GM12875 (cell line): ENCODE results near the gene TBPL2.
"Not testable (repeated sequence)": the region's sequence is repeated elsewhere in the genome, so short reads cannot be mapped to it uniquely, and the experiment has no call there.

Experiments used
- H3K4me3 ChIP-seq: one replicate; pipeline ENCODE4 v1.5.1; 2011; ENCODE audit warnings: low read depth, low read length, control low read depth
- CTCF ChIP-seq: IDR thresholded peaks from 2 replicates; pipeline ENCODE4 v1.5.1; 2011; ENCODE audit warnings: low read depth, mild to moderate bottlenecking, control low read depth, inconsistent platforms, low read length, moderate library complexity, borderline replicate concordance; ENCODE audit not compliant: insufficient read depth

TBPL2 gene

GRCh38 chr14:55440385-55440784 lies at the start of gene TBPL2:
Gene TBPL2 (minus strand): TSS chr14:55440616. CDS start chr14:55440449, 167 bp downstream.
- H3K4me3 ChIP-seq: no peak within 1 kb of the TSS
- no peak for TF ChIP-seq CTCF

- TF ChIP-seq CTCF: no peak
- no peak overlapping the region for H3K4me3 ChIP-seq
Measured at GRCh38 chr14:55488204-55488603, 47.8 kb upstream of the TBPL2 start.

DNA sequence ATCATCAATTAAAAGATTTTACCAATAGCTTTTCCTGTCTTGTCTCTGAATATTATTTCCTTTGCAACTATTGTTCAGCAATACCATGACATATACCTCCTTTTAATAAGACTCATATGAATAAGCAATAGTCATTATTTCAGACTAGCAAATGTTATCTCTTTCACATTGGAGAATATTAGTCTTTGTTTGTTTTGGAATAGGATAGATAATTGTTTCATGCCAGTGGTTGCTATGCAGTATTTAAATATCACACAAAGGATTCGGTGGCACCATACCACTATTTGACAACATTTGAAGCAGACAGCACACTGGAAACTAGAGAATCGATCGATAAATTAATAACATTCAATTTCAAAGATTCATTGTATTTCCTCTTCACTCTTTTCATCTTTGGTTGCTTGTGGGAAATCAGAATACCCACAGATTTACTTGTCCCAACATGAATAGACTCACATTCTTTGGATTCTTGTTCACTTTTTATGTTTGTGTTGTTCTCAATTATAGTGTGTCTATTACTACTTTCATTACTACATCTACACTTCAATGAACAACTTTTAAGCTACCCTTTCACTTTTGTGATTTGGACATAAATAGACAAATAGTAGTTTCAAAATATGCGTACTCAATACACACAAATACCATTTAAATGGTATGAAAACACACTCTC lies 42.7 kb upstream of the TBPL2 start:
- no peak for TF ChIP-seq CTCF
- H3K4me3 ChIP-seq: no peak overlapping the region

DNA sequence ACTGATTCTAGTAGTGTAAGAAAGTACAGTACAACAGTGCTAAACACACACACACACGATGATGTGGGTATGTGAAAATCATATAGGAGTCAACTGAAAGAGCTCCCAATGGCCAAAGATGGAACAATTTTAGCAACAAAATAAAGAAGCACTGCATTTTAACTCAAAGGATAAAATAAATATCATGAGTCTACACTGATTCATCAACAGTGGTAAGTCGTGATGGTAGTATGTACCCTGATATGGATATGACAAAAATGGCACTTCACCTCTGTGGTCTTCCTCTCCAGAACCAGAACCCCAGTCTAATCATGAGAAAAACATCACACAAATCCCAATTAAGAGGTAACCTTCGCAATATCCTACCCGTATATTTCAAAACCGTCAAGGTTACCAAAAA lies 41.4 kb upstream of the TBPL2 start:
- no peak for TF ChIP-seq CTCF
- H3K4me3 ChIP-seq: no peak overlapping the region

GRCh38 chr14:55477680-55478079 lies 37.3 kb upstream of the TBPL2 start:
- no peak for TF ChIP-seq CTCF
- H3K4me3 ChIP-seq: no peak overlapping the region

DNA sequence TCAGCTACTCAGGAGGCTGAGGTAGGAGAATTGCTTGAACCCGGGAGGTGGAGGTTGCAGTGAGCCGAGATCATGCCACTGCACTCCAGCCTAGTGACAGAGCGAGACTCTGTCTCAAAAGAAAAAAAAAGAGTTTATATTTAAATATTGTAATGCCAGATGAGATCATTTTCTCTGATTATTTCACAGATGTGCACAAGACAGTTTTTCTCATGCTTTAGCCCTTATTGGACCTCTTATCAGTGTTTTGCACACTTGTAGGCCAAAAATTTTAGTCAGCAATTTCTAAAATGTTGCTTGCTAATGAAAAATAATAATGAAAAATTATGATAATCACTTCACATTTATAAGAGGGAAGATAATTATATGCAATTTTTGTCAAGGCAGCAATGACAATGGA lies 36.0 kb upstream of the TBPL2 start:
- H3K4me3 ChIP-seq: not testable (repeated sequence)

- no peak overlapping the region for H3K4me3 ChIP-seq
- no peak for TF ChIP-seq CTCF
Measured at GRCh38 chr14:55473786-55474185, 33.4 kb upstream of the TBPL2 start.

- TF ChIP-seq CTCF: no peak
- no peak overlapping the region for H3K4me3 ChIP-seq
Measured at GRCh38 chr14:55470025-55470424, 29.6 kb upstream of the TBPL2 start.
